Natural killer cell (primary cell): ENCODE results near the gene GBP1. TPM values are rescaled to one million over a fixed set of nuclear protein-coding genes. Genes with fewer than 3 reads are reported as not detected.
"Not testable (repeated sequence)": the region's sequence is repeated elsewhere in the genome, so short reads cannot be mapped to it uniquely, and the experiment has no call there.

ENCODE experiments used
- ATAC-seq, 3 donors: fragments of 150-1000 bp in 2 of 3; fragments of 200-7000 bp in 1 of 3; cut with Tn5 transposase; 1 replicate in 1 of 3; 2 replicates in 2 of 3; pipeline ENCODE4 v1.10.0; 2021; ENCODE audit warnings: mild to moderate bottlenecking in 2 of 3, moderate library complexity in 2 of 3
- DNase-seq, 2 donors: peaks; one replicate each; pipeline versions ENCODE4 v3.0.0 to v3.0.0-alpha.2; 2013 to 2021; ENCODE audit warnings: mixed read lengths in 1 of 2
- H3K27ac ChIP-seq: one replicate; pipeline ENCODE4 v1.5.1; 2013; ENCODE audit warnings: mild to moderate bottlenecking, low read length
- H3K27me3 ChIP-seq: one replicate; pipeline ENCODE4 v1.6.1; 2013; ENCODE audit warnings: low read length; ENCODE audit not compliant: control insufficient read depth, insufficient read depth
- H3K36me3 ChIP-seq: one replicate; pipeline ENCODE4 v1.6.1; 2013; ENCODE audit warnings: low read length; ENCODE audit not compliant: control insufficient read depth, insufficient read depth
- H3K4me1 ChIP-seq: one replicate; pipeline ENCODE4 v1.6.1; 2013; ENCODE audit warnings: low read length; ENCODE audit not compliant: control insufficient read depth, insufficient read depth
- H3K4me3 ChIP-seq: one replicate; pipeline ENCODE4 v1.5.1; 2013; ENCODE audit warnings: low read length
- H3K9me3 ChIP-seq: one replicate; pipeline ENCODE4 v1.6.1; 2013; ENCODE audit warnings: low read length; ENCODE audit not compliant: control insufficient read depth, insufficient read depth
- H3K27ac Mint-ChIP-seq, 2 donors: one replicate each; pipeline ENCODE4 v1.8.0; 2022; ENCODE audit warnings: mild to moderate bottlenecking in 2 of 2, mixed read lengths in 2 of 2, moderate library complexity in 1 of 2
- H3K27me3 Mint-ChIP-seq, 2 donors: one replicate each; pipeline ENCODE4 v1.8.0; 2022; ENCODE audit warnings: low read depth in 2 of 2, mixed read lengths in 2 of 2
- H3K36me3 Mint-ChIP-seq: one replicate; pipeline ENCODE4 v1.8.0; 2022; ENCODE audit warnings: mixed read lengths
- H3K4me1 Mint-ChIP-seq, 2 donors: one replicate each; pipeline ENCODE4 v1.8.0; 2022; ENCODE audit warnings: mixed read lengths in 2 of 2
- H3K4me3 Mint-ChIP-seq: one replicate; pipeline ENCODE4 v1.8.0; 2022; ENCODE audit warnings: mild to moderate bottlenecking, moderate library complexity, mixed read lengths
- H3K9me3 Mint-ChIP-seq, 2 donors: one replicate each; pipeline ENCODE4 v1.8.0; 2022; ENCODE audit warnings: mixed read lengths in 2 of 2
- CTCF ChIP-seq: fragments of 200-600 bp; IDR thresholded peaks from one replicate; pipeline ENCODE4 v1.8.0; 2022; ENCODE audit warnings: antibody characterized with exemption
- WGBS: methylation state at CpG from one replicate; pipeline ENCODE4 v1.1.7; 2013; ENCODE audit warnings: missing lambda C conversion rate; ENCODE audit not compliant: insufficient coverage; 5-methylcytosine and 5-hydroxymethylcytosine counted together
- intact Hi-C: fragments of 100-400 bp; cut with micrococcal nuclease; formaldehyde crosslinking; loops from one replicate; pipeline ENCODE4 v1.14.2; 2022
- total RNA-seq, 4 donors: library from RNA; stranded (reverse); fragments of 120-200 nt in 1 of 4; gene quantifications; one replicate each; pipeline versions ENCODE4 v1.2.3 to v1.2.4, GENCODE V29; 2013 to 2022

The GBP1 gene
- total RNA-seq, 3 donors from 2014 or later (not counting 1 experiment from before 2014, with no cell fraction given): 32.0 to 41.2 (median 34.8) TPM

DNA sequence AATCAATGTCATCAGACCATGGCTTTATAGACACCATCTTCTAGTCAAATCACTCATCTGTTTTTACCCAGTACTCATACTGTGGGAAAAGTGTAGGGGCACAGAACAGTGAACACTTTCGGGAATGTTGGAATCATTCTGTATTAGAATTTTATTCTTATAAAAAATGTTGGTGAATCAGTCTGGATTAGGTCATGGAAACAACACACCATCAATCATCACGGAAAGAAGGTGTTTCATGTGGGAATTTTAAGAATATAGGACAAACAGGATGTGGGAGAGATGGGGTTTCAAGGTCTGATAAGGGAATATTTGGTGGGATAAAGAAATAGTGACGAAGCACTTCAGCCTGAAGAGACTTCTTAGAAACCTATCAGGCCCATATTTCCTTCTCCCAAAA is 17.3 kb downstream of the GBP1 start:
- no peaks in the 10 kb centered on the region for H3K4me1 ChIP-seq
- no peak overlapping the region for H3K27ac Mint-ChIP-seq
- no peak overlapping the region for H3K27ac ChIP-seq
- 80% methylated on average over 3 of the region's 3 CpGs for WGBS
- ATAC-seq: no peak
- peaks cover 0 to 7% of the 10 kb centered on the region in 2 donors for H3K4me1 Mint-ChIP-seq
- H3K9me3 ChIP-seq: peaks cover 6% of the 10 kb centered on the region
- DNase-seq: no peak
- intact Hi-C loops: no loop called here
- peaks cover 0 to 2% of the 10 kb centered on the region in 2 donors for H3K9me3 Mint-ChIP-seq
- H3K36me3 ChIP-seq: peaks cover 27% of the 10 kb centered on the region
- no peak overlapping the region for H3K4me3 Mint-ChIP-seq
- H3K36me3 Mint-ChIP-seq: peaks cover 1% of the 10 kb centered on the region
- no peak overlapping the region for H3K4me3 ChIP-seq
- no peaks in the 10 kb centered on the region for H3K27me3 Mint-ChIP-seq
- TF ChIP-seq CTCF: no peak
- no peaks in the 10 kb centered on the region for H3K27me3 ChIP-seq

DNA sequence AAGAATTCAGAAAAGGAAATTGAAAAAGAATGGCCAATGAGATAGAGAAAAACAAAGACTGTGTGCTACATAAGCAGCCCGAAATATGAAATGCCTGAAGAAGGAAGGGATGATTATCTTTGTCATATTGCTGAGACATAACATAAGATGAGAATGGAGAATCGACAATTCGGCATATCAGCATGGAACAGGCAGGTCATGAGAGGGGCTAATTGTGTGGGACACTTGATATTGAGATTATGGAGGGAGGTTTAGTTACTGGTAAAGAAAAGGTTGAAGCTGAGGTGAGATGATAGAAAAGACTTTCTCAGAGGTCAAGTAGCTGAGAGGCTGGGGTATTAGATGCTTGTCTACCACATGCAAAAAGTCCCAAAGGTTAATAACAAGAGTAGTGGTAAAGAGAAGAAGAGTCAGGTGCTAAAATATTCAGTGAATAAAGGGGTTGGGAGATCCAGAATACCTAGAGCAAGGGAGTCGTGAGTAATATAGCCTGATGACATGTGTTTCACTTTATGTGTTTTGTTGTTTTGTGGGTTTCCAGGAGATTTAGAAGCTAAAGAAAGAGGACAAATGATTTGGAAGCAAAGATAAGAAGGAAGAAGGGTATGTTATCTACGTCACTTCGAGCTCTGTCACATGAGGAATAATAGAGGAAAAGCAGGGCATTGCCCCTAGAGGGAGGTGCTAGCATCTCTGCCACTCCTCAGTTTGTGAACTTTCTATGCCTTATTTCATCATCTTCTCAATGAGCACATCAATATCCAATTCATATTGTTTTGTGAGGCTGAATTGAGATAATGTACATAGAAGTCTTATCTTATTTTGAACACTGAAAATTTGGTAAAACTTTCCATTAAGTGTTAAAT is 18.5 kb downstream of the GBP1 start:
- WGBS: 80% methylated on average over 5 of the region's 6 CpGs
- DNase-seq: peak in 1 of 2 donors; percentile 41
- H3K27ac Mint-ChIP-seq, H3K4me3 ChIP-seq, H3K4me1 ChIP-seq, H3K9me3 Mint-ChIP-seq, H3K27me3 Mint-ChIP-seq, H3K9me3 ChIP-seq, H3K27me3 ChIP-seq, H3K4me1 Mint-ChIP-seq, ATAC-seq, H3K36me3 Mint-ChIP-seq, intact Hi-C loops, H3K27ac ChIP-seq, H3K4me3 Mint-ChIP-seq: not testable (repeated sequence)
- peaks cover 16% of the 10 kb centered on the region for H3K36me3 ChIP-seq

DNA sequence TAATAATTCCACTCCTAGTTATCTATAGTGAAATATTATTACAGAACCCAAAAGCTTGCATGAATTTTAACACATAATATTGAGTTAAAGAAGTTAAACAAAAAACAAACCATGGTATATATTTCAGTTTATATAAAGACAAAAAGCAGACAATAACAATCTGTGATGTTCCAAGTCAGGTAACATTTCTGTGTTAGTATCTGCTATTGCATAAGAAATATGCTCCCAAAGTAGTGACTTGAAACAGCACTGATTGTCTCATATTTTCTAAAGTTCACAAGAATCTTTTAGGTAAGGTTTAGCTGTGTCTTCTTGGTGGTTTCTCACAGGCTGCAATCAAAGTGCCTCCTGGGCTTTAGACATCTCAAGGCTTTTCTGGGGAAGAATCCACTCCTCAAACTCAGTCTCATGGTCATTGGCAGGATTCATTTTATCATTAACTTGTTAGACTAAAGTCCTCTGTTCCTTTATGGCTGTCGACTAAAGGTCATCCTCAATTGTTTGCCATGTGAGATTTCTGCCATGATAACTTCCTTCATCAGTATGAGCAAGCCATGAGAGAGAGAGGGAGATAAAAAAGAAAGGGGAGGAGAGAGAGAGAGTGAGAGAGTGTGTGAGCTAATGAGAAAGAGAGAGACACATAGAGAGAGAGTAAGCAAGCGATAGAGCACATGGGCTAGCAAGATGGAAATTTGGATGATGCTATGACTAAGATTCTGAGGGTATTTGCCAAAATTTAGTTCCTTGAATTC is 19.9 kb downstream of the GBP1 start:
- Histone ChIP-seq H3K4me1 (no peaks in the 10 kb centered on the region), H3K4me3 (no peak overlapping the region), H3K27me3 (no peaks in the 10 kb centered on the region), H3K36me3 (peaks cover 6% of the 10 kb centered on the region), H3K27ac (no peak overlapping the region), H3K9me3 (peaks cover 6% of the 10 kb centered on the region)
- DNase-seq: no peak
- H3K4me1 Mint-ChIP-seq: peaks cover 12% of the 10 kb centered on the region in 2 donors
- TF ChIP-seq CTCF: no peak
- H3K9me3 Mint-ChIP-seq: peaks cover 0 to 2% of the 10 kb centered on the region in 2 donors
- 84% methylated on average over 2 of the region's 2 CpGs for WGBS
- no peak for ATAC-seq
- intact Hi-C loops: no loop called here
- H3K27me3 Mint-ChIP-seq: no peaks in the 10 kb centered on the region
- no peak overlapping the region for H3K27ac Mint-ChIP-seq
- H3K36me3 Mint-ChIP-seq: no peaks in the 10 kb centered on the region
- H3K4me3 Mint-ChIP-seq: no peak overlapping the region

DNA sequence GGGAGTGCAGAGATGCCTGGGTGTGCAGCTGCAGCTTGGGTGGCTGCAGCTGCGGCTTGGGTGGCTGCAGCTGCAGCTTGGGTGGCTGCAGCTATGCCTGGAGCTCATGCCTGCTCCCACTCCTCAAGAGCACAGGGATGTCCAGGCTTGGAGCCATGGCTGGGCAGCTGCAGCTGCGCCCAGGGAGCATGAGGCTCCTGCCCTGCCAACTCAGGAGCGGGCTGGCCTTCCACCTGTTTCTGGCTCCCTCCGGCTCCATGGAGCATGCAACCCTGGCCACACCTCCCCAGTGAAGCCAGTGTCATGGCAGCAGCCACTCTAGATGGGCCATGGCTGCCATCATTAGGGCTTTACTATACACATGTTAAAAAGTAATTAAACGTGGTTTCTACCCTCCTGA is 21.1 kb downstream of the GBP1 start:
- intact Hi-C loops: no loop called here
- H3K27ac ChIP-seq: no peak overlapping the region
- H3K27me3 Mint-ChIP-seq: no peaks in the 10 kb centered on the region
- H3K4me3 Mint-ChIP-seq: no peak overlapping the region
- H3K36me3 ChIP-seq: peaks cover 4% of the 10 kb centered on the region
- ATAC-seq (no peak), DNase-seq (no peak)
- 87% methylated on average over 4 of the region's 5 CpGs for WGBS
- H3K9me3 ChIP-seq: peaks cover 6% of the 10 kb centered on the region
- H3K4me1 Mint-ChIP-seq: peaks cover 10 to 12% of the 10 kb centered on the region in 2 donors
- H3K27ac Mint-ChIP-seq: no peak overlapping the region
- no peak overlapping the region for H3K4me3 ChIP-seq
- no peak for TF ChIP-seq CTCF
- H3K27me3 ChIP-seq: no peaks in the 10 kb centered on the region
- H3K9me3 Mint-ChIP-seq: peaks cover 0 to 2% of the 10 kb centered on the region in 2 donors
- H3K4me1 ChIP-seq: no peaks in the 10 kb centered on the region
- peaks cover 4% of the 10 kb centered on the region for H3K36me3 Mint-ChIP-seq
